ENCODE data around the gene APC2. TPM values are rescaled to one million over a fixed set of nuclear protein-coding genes. Genes with fewer than 3 reads are reported as not detected.

The APC2 gene
- total RNA-seq, 2 experiments from 2014 or later, result 0.07 to 0.15 TPM

- intact Hi-C loops (cut with micrococcal nuclease), result no loop called here
- peaks cover 8% of the 10 kb centered on the region for H3K27me3 Mint-ChIP-seq
- CTCF ChIA-PET, result interaction anchor here (1.0 to 2.5 kb wide), 7 partner anchors 8 to 22 kb away, joined by 3 to 20 read pairs (median 5); no protein-coding TSS in a partner anchor
- no peak for DNase-seq
- POLR2A ChIA-PET, result interaction anchor here (1.4 kb wide), 1 partner anchor 8 kb away, joined by 3 read pairs; no protein-coding TSS in a partner anchor
- H3K9me3 Mint-ChIP-seq, result no peaks in the 10 kb centered on the region
- H3K4me3 Mint-ChIP-seq, result no peak overlapping the region
- H3K27ac Mint-ChIP-seq, result no peak overlapping the region
- peaks cover 5% of the 10 kb centered on the region for H3K4me1 Mint-ChIP-seq (ENCODE audit: low read depth)
- H3K36me3 Mint-ChIP-seq, result no peaks in the 10 kb centered on the region
Observed at GRCh38 chr19:1466461-1467214, 16.7 kb downstream of the APC2 start.

- no peaks in the 10 kb centered on the region for H3K9me3 Mint-ChIP-seq
- H3K36me3 Mint-ChIP-seq, result no peaks in the 10 kb centered on the region
- peaks cover 8% of the 10 kb centered on the region for H3K27me3 Mint-ChIP-seq
- CTCF ChIA-PET, result interaction anchor here (1.2 to 2.5 kb wide), 3 partner anchors 8 to 22 kb away, joined by 3 to 20 read pairs (median 14); no protein-coding TSS in a partner anchor
- no peak overlapping the region for H3K27ac Mint-ChIP-seq
- DNase-seq, result no peak
- intact Hi-C loops (cut with micrococcal nuclease), result no loop called here
- peaks cover 9% of the 10 kb centered on the region for H3K4me1 Mint-ChIP-seq (ENCODE audit: low read depth)
- POLR2A ChIA-PET, result interaction anchor here (1.4 kb wide), 1 partner anchor 8 kb away, joined by 3 read pairs; no protein-coding TSS in a partner anchor
- H3K4me3 Mint-ChIP-seq, result no peak overlapping the region
Observed at GRCh38 chr19:1467215-1467489, 17.2 kb downstream of the APC2 start.

- no peaks in the 10 kb centered on the region for H3K9me3 Mint-ChIP-seq
- intact Hi-C loops (cut with micrococcal nuclease), result no loop called here
- H3K4me1 Mint-ChIP-seq (ENCODE audit: low read depth), result peaks cover 9% of the 10 kb centered on the region
- DNase-seq, result no peak
- no peak overlapping the region for H3K27ac Mint-ChIP-seq
- peaks cover 8% of the 10 kb centered on the region for H3K27me3 Mint-ChIP-seq
- ChIA-PET CTCF (interaction anchor here (1.2 to 3.4 kb wide), 4 partner anchors 9 to 23 kb away, joined by 3 to 20 read pairs (median 14); no protein-coding TSS in a partner anchor), POLR2A (interaction anchor here (1.4 to 2.1 kb wide), 2 partner anchors 7 to 23 kb away, joined by 3 to 5 read pairs; no protein-coding TSS in a partner anchor)
- no peak overlapping the region for H3K4me3 Mint-ChIP-seq
- no peaks in the 10 kb centered on the region for H3K36me3 Mint-ChIP-seq
Observed at GRCh38 chr19:1467490-1468273, 17.8 kb downstream of the APC2 start.

GRCh38 chr19:1468274-1468820 is 18.4 kb downstream of the APC2 start:
- H3K4me1 Mint-ChIP-seq (ENCODE audit: low read depth), result peaks cover 9% of the 10 kb centered on the region
- H3K4me3 Mint-ChIP-seq, result no peak overlapping the region
- DNase-seq, result no peak
- H3K36me3 Mint-ChIP-seq, result no peaks in the 10 kb centered on the region
- POLR2A ChIA-PET, result interaction anchor here (2.1 kb wide), 1 partner anchor 23 kb away, joined by 5 read pairs; no protein-coding TSS in a partner anchor
- H3K27ac Mint-ChIP-seq, result no peak overlapping the region
- no peaks in the 10 kb centered on the region for H3K9me3 Mint-ChIP-seq
- intact Hi-C loops (cut with micrococcal nuclease), result no loop called here
- CTCF ChIA-PET, result interaction anchor here (1.3 to 3.4 kb wide), 2 partner anchors 24 to 189 kb away, joined by 5 to 13 read pairs; no protein-coding TSS in a partner anchor
- peaks cover 8% of the 10 kb centered on the region for H3K27me3 Mint-ChIP-seq

GRCh38 chr19:1468821-1469254 is 18.9 kb downstream of the APC2 start:
- Mint-ChIP-seq H3K9me3 (no peaks in the 10 kb centered on the region), H3K4me1 (ENCODE audit: low read depth) (peaks cover 9% of the 10 kb centered on the region), H3K4me3 (peak overlapping the region; percentile 8), H3K27ac (no peak overlapping the region), H3K27me3 (peaks cover 8% of the 10 kb centered on the region), H3K36me3 (no peaks in the 10 kb centered on the region)
- intact Hi-C loops (cut with micrococcal nuclease), result no loop called here
- ChIA-PET CTCF (interaction anchor here (1.3 to 3.4 kb wide), 2 partner anchors 24 to 189 kb away, joined by 5 to 13 read pairs; no protein-coding TSS in a partner anchor), POLR2A (interaction anchor here (2.1 kb wide), 1 partner anchor 24 kb away, joined by 5 read pairs; no protein-coding TSS in a partner anchor)
- DNase-seq, result peak; percentile 45

GRCh38 chr19:1469255-1470054 is 19.5 kb downstream of the APC2 start:
- H3K36me3 Mint-ChIP-seq, result peaks cover 2% of the 10 kb centered on the region
- CTCF ChIA-PET, result interaction anchor here (1.3 to 3.4 kb wide), 2 partner anchors 25 to 190 kb away, joined by 5 to 13 read pairs; no protein-coding TSS in a partner anchor
- DNase-seq, result peak; percentile 31
- H3K27ac Mint-ChIP-seq, result no peak overlapping the region
- peaks cover 8% of the 10 kb centered on the region for H3K27me3 Mint-ChIP-seq
- intact Hi-C loops (cut with micrococcal nuclease), result loop anchor here (5.0 kb wide), 1 partner anchor 32 kb away; the partner anchor contains the start of gene RPS15
- peaks cover 9% of the 10 kb centered on the region for H3K4me1 Mint-ChIP-seq (ENCODE audit: low read depth)
- no peak overlapping the region for H3K4me3 Mint-ChIP-seq
- no peaks in the 10 kb centered on the region for H3K9me3 Mint-ChIP-seq
- POLR2A ChIA-PET, result interaction anchor here (2.1 kb wide), 1 partner anchor 24 kb away, joined by 5 read pairs; no protein-coding TSS in a partner anchor

GRCh38 chr19:1470055-1470304 is 20.1 kb downstream of the APC2 start:
- no peak overlapping the region for H3K27ac Mint-ChIP-seq
- H3K9me3 Mint-ChIP-seq, result no peaks in the 10 kb centered on the region
- ChIA-PET CTCF (interaction anchor here (3.4 kb wide), 1 partner anchor 25 kb away, joined by 13 read pairs; no protein-coding TSS in a partner anchor), POLR2A (no interaction called here)
- intact Hi-C loops (cut with micrococcal nuclease), result loop anchor here (5.0 kb wide), 1 partner anchor 33 kb away; the partner anchor contains the start of gene RPS15
- H3K27me3 Mint-ChIP-seq, result peaks cover 8% of the 10 kb centered on the region
- H3K4me3 Mint-ChIP-seq, result peak overlapping the region; percentile 53
- H3K4me1 Mint-ChIP-seq (ENCODE audit: low read depth), result peaks cover 9% of the 10 kb centered on the region
- DNase-seq, result no peak
- H3K36me3 Mint-ChIP-seq, result peaks cover 2% of the 10 kb centered on the region

- ChIA-PET POLR2A (interaction anchor here (0.7 to 1.0 kb wide), 2 partner anchors 22 to 30 kb away, joined by 3 to 4 read pairs; no protein-coding TSS in a partner anchor), CTCF (interaction anchor here (3.4 kb wide), 1 partner anchor 26 kb away, joined by 13 read pairs; no protein-coding TSS in a partner anchor)
- H3K27me3 Mint-ChIP-seq, result peaks cover 8% of the 10 kb centered on the region
- peaks cover 2% of the 10 kb centered on the region for H3K36me3 Mint-ChIP-seq
- peak overlapping the region; percentile 53 for H3K4me3 Mint-ChIP-seq
- peaks cover 9% of the 10 kb centered on the region for H3K4me1 Mint-ChIP-seq (ENCODE audit: low read depth)
- H3K27ac Mint-ChIP-seq, result no peak overlapping the region
- intact Hi-C loops (cut with micrococcal nuclease), result loop anchor here (5.0 kb wide), 1 partner anchor 33 kb away; the partner anchor contains the start of gene RPS15
- peak; percentile 77 for DNase-seq
- no peaks in the 10 kb centered on the region for H3K9me3 Mint-ChIP-seq
Observed at GRCh38 chr19:1470305-1471009, 20.5 kb downstream of the APC2 start.

- peaks cover 9% of the 10 kb centered on the region for H3K4me1 Mint-ChIP-seq (ENCODE audit: low read depth)
- ChIA-PET POLR2A (interaction anchor here (0.7 to 2.2 kb wide), 3 partner anchors 15 to 31 kb away, joined by 3 to 7 read pairs (median 4); no protein-coding TSS in a partner anchor), CTCF (interaction anchor here (1.1 to 3.4 kb wide), 3 partner anchors 16 to 26 kb away, joined by 3 to 13 read pairs (median 5); no protein-coding TSS in a partner anchor)
- no peak overlapping the region for H3K27ac Mint-ChIP-seq
- no peak overlapping the region for H3K4me3 Mint-ChIP-seq
- peak; percentile 49 for DNase-seq
- no peaks in the 10 kb centered on the region for H3K9me3 Mint-ChIP-seq
- intact Hi-C loops (cut with micrococcal nuclease), result loop anchor here (5.0 kb wide), 1 partner anchor 34 kb away; the partner anchor contains the start of gene RPS15
- H3K27me3 Mint-ChIP-seq, result peaks cover 7% of the 10 kb centered on the region
- H3K36me3 Mint-ChIP-seq, result peaks cover 2% of the 10 kb centered on the region
Observed at GRCh38 chr19:1471010-1471514, 21.1 kb downstream of the APC2 start.

GRCh38 chr19:1471515-1472160 is 21.7 kb downstream of the APC2 start:
- no peak overlapping the region for H3K4me3 Mint-ChIP-seq
- intact Hi-C loops (cut with micrococcal nuclease), result loop anchor here (5.0 kb wide), 1 partner anchor 34 kb away; the partner anchor contains the start of gene RPS15
- CTCF ChIA-PET, result interaction anchor here (1.1 to 1.4 kb wide), 2 partner anchors 17 to 26 kb away, joined by 3 to 5 read pairs; no protein-coding TSS in a partner anchor

More at GRCh38 chr19:1471515-1472160, 21.7 kb downstream of the APC2 start:
- POLR2A ChIA-PET, result interaction anchor here (1.0 to 2.2 kb wide), 2 partner anchors 16 to 31 kb away, joined by 4 to 7 read pairs; no protein-coding TSS in a partner anchor
- Mint-ChIP-seq H3K27me3 (peaks cover 6% of the 10 kb centered on the region), H3K4me1 (ENCODE audit: low read depth) (peaks cover 9% of the 10 kb centered on the region), H3K9me3 (no peaks in the 10 kb centered on the region), H3K36me3 (peaks cover 2% of the 10 kb centered on the region), H3K27ac (no peak overlapping the region)
- peak; percentile 28 for DNase-seq
